HG03520 (cell line): ENCODE results near the gene F11.
"Not testable (repeated sequence)": the region's sequence is repeated elsewhere in the genome, so short reads cannot be mapped to it uniquely, and the experiment has no call there.

Experiments used
- ATAC-seq: cut with Tn5 transposase; IDR thresholded peaks from one replicate; pipeline ENCODE4 v1.9.1; 2021; ENCODE audit warnings: mild to moderate bottlenecking, moderate library complexity; ENCODE audit not compliant: unreplicated experiment

F11 gene

GRCh38 chr4:186249785-186250754, 15.9 kb upstream of the F11 start:
- no peak for ATAC-seq

- ATAC-seq: no peak
Measured at GRCh38 chr4:186250760-186251159, 15.2 kb upstream of the F11 start.

- no peak for ATAC-seq
Measured at GRCh38 chr4:186255122-186255521, 10.9 kb upstream of the F11 start.

GRCh38 chr4:186258216-186258811, 7.7 kb upstream of the F11 start:
- ATAC-seq: no peak

- no peak for ATAC-seq
Measured at GRCh38 chr4:186260117-186260503, 5.9 kb upstream of the F11 start.

GRCh38 chr4:186260504-186261448, 5.2 kb upstream of the F11 start:
- ATAC-seq: no peak

- ATAC-seq: no peak
Measured at GRCh38 chr4:186264660-186265059, 1.3 kb upstream of the F11 start.

GRCh38 chr4:186265250-186265649, 739 bp upstream of the F11 start:
- not testable (repeated sequence) for ATAC-seq

- no peak for ATAC-seq
Measured at GRCh38 chr4:186266729-186267456, 904 bp downstream of the F11 start.

- ATAC-seq: no peak
Measured at GRCh38 chr4:186271081-186271678, 5.2 kb downstream of the F11 start.

- no peak for ATAC-seq
Measured at GRCh38 chr4:186272699-186273391, 6.9 kb downstream of the F11 start.

GRCh38 chr4:186273392-186273789, 7.4 kb downstream of the F11 start:
- not testable (repeated sequence) for ATAC-seq

- no peak for ATAC-seq
Measured at GRCh38 chr4:186283311-186283710, 17.3 kb downstream of the F11 start.

GRCh38 chr4:186285147-186285546, 19.2 kb downstream of the F11 start:
- no peak for ATAC-seq

- ATAC-seq: no peak
Measured at GRCh38 chr4:186286581-186286980, 20.6 kb downstream of the F11 start.

- no peak for ATAC-seq
Measured at GRCh38 chr4:186291256-186291890, 25.4 kb downstream of the F11 start.

- ATAC-seq: no peak
Measured at GRCh38 chr4:186294160-186294559, 28.2 kb downstream of the F11 start.

GRCh38 chr4:186296481-186296880, 30.5 kb downstream of the F11 start:
- no peak for ATAC-seq
